ENCODE results near the gene RAB30. TPM values are rescaled to one million over a fixed set of nuclear protein-coding genes. Genes with fewer than 3 reads are reported as not detected.
A peak's percentile ranks its signal among the peaks of the same experiment; 100 is the strongest.
"Not testable (repeated sequence)": the region's sequence is repeated elsewhere in the genome, so short reads cannot be mapped to it uniquely, and the experiment has no call there.

RAB30 gene
- total RNA-seq, 6 experiments from 2014 or later = 17.6 to 22.2 (median 19.4) TPM

- TF ChIP-seq CTCF (IDR thresholded peaks at IDR 0.05) = no peak
- Mint-ChIP-seq H3K27ac (no peak overlapping the region), H3K4me1 (ENCODE audit: low read depth) (peaks cover 10% of the 10 kb centered on the region), H3K36me3 (ENCODE audit: low read depth) (no peaks in the 10 kb centered on the region), H3K9me3 (no peaks in the 10 kb centered on the region), H3K27me3 (ENCODE audit: insufficient read depth) (no peaks in the 10 kb centered on the region; the same call in 1 of the 2 replicates), H3K4me3 (no peak overlapping the region)
- no peak for DNase-seq
These were observed 101.9 kb downstream of the RAB30 start for GRCh38 chr11:82969811-82970210.

GRCh38 chr11:82967381-82967780 lies 104.3 kb downstream of the RAB30 start:
- H3K4me1 Mint-ChIP-seq (ENCODE audit: low read depth) = peaks cover 5% of the 10 kb centered on the region
- H3K9me3 Mint-ChIP-seq = no peaks in the 10 kb centered on the region
- no peak for TF ChIP-seq CTCF (IDR thresholded peaks at IDR 0.05)
- no peak overlapping the region for H3K4me3 Mint-ChIP-seq
- no peak for DNase-seq
- peaks cover 5% of the 10 kb centered on the region; the same call in 1 of the 2 replicates for H3K36me3 Mint-ChIP-seq (ENCODE audit: low read depth)
- no peak overlapping the region for H3K27ac Mint-ChIP-seq
- H3K27me3 Mint-ChIP-seq (ENCODE audit: insufficient read depth) = no peaks in the 10 kb centered on the region

GRCh38 chr11:82962021-82962420 lies 109.7 kb downstream of the RAB30 start:
- not testable (repeated sequence) for H3K9me3 Mint-ChIP-seq; H3K4me3 Mint-ChIP-seq; DNase-seq; H3K27me3 Mint-ChIP-seq (ENCODE audit: insufficient read depth); H3K36me3 Mint-ChIP-seq (ENCODE audit: low read depth); H3K27ac Mint-ChIP-seq; H3K4me1 Mint-ChIP-seq (ENCODE audit: low read depth)

- peaks cover 7% of the 10 kb centered on the region; the same call in 1 of the 2 replicates for H3K4me1 Mint-ChIP-seq (ENCODE audit: low read depth)
- no peak overlapping the region for H3K27ac Mint-ChIP-seq
- DNase-seq = no peak
- TF ChIP-seq CTCF (IDR thresholded peaks at IDR 0.05) = no peak
- H3K27me3 Mint-ChIP-seq (ENCODE audit: insufficient read depth) = no peaks in the 10 kb centered on the region
- peaks cover 6% of the 10 kb centered on the region; the same call in 1 of the 2 replicates for H3K36me3 Mint-ChIP-seq (ENCODE audit: low read depth)
- no peaks in the 10 kb centered on the region for H3K9me3 Mint-ChIP-seq
- H3K4me3 Mint-ChIP-seq = no peak overlapping the region
These were observed 110.9 kb downstream of the RAB30 start for GRCh38 chr11:82960779-82961143.

GRCh38 chr11:82959987-82960778 lies 111.5 kb downstream of the RAB30 start:
- Mint-ChIP-seq H3K4me1 (ENCODE audit: low read depth) (peaks cover 7% of the 10 kb centered on the region; the same call in 1 of the 2 replicates), H3K27me3 (ENCODE audit: insufficient read depth) (no peaks in the 10 kb centered on the region), H3K27ac (no peak overlapping the region), H3K9me3 (no peaks in the 10 kb centered on the region), H3K4me3 (peak overlapping the region; percentile 10; the same call in 1 of the 2 replicates), H3K36me3 (ENCODE audit: low read depth) (peaks cover 6% of the 10 kb centered on the region; the same call in 1 of the 2 replicates)
- DNase-seq = no peak
- TF ChIP-seq CTCF (IDR thresholded peaks at IDR 0.05) = no peak

- H3K9me3 Mint-ChIP-seq = peaks cover 11% of the 10 kb centered on the region
- H3K4me3 Mint-ChIP-seq; H3K27ac Mint-ChIP-seq; DNase-seq; H3K36me3 Mint-ChIP-seq (ENCODE audit: low read depth); H3K4me1 Mint-ChIP-seq (ENCODE audit: low read depth); H3K27me3 Mint-ChIP-seq (ENCODE audit: insufficient read depth): not testable (repeated sequence)
These were observed 115.8 kb downstream of the RAB30 start for GRCh38 chr11:82955736-82956453.

GRCh38 chr11:82950502-82950901 lies 121.2 kb downstream of the RAB30 start:
- H3K4me3 Mint-ChIP-seq; H3K36me3 Mint-ChIP-seq (ENCODE audit: low read depth): not testable (repeated sequence)
- H3K9me3 Mint-ChIP-seq = peaks cover 11% of the 10 kb centered on the region

More at GRCh38 chr11:82950502-82950901, 121.2 kb downstream of the RAB30 start:
- not testable (repeated sequence) for DNase-seq; H3K27ac Mint-ChIP-seq; H3K4me1 Mint-ChIP-seq (ENCODE audit: low read depth); H3K27me3 Mint-ChIP-seq (ENCODE audit: insufficient read depth)
